Smooth muscle cell of the brain vasculature (primary cell): Measurements from ENCODE around the gene DGKH.

ENCODE experiments used
- DNase-seq: peaks from one replicate; pipeline ENCODE4 v3.0.0-alpha.2; 2012; ENCODE audit warnings: low read depth, low spot score

Gene DGKH

DNA sequence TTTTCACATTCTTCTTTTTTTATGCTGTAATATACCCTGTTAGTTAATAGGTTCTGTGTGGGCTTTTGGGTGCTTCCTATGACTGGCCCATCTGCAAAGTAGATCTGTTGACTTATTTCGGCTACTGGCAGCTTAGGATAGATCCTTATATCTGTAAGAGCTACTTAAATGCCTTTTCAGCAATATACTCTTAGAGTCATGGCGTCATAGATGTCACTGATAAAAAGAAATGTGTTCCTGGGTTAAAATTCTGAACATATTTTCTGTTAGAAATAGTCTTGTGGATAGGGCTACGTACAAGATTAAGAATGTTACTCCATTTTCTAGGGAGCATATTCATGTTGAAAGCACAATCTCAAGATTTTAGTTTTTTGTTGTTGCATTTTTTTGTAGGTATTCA, 228.2 kb downstream of the DGKH start:
- DNase-seq: no peak

DNA sequence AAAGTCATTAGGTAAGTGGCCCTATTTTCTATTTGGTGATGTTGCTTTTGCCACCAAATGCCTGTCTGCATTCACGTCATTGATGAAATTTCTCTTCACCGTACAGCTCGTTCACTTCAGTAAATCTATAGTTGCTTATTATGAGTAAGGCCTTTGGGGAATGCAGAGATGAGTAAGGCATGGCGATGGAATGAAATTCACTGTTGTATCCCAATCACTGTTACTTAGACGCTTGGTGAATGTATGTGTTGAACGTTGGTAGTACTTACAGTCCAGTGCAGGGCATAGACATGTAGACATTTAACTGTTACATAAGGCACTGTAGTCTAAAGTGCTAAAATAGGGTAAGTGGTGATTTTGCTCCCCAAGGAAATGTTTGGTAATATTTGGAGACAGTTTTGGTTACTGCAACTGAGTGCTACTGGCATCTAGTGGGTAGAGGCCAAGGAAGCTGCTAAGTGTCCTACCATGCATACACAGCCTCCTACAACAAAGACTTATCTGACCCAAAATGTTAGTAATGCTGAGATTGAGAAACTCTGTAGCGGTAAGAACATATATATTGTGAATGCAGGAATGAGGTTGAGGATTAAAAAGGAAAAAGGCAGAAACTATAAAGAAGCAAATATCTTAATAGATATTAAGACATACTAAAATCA, 229.3 kb downstream of the DGKH start:
- DNase-seq: no peak

DNA sequence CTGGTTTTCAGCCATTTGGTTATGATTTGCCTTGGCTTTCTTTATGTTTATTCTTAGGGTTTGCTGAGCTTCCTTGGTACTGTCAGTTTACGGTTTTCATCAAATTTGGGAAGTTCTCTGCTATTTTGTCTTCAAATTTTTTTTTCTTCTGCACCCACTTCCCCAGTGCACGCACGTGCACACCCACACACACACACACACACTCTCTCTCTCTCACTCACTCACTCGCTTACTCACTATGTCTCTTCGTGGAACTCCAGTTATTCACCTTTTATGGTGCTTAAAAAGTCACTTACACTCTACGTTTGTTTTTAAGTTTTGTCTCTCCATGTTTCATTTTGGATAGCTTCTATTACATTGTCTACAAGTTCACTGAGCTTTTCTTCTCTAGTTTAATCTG, 230.6 kb downstream of the DGKH start:
- DNase-seq: no peak

DNA sequence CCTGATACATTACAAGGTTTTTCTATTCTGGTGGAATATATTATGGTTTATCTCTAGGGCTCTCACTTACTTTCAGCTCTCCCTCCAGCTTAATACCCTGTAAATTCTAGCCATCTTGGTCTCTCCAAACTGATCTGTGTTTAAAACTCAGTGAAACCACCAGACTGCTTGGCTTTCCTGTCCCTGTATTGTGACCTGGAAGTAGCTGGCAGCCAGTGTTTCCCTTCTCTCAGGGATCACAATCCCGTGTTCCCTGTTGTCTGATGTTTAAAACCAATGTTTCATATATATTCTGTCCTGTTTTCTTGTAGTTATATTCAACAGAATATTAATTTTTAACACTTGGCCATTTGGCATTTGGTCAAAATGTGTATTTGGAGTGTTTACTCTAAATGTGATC, 231.5 kb downstream of the DGKH start:
- no peak for DNase-seq

DNA sequence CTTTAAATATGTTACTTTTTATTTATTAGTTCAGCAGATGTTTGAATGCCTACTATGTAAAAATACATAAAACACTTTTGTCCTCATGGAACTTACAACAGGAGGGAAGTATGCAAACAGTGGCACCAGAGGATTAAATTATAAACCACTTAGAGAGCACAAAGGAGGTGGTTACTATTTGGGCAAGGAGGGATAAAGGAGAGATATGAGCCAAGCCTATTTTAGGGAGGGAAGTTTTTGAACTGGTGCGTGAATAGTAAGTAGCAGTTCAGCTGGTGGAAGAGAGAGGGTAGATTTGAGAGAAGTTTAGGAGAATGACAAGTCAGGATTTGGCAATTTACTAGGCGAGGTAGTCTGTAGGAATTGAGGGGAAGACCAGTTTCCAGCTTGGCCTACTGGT, 232.1 kb downstream of the DGKH start:
- no peak for DNase-seq

DNA sequence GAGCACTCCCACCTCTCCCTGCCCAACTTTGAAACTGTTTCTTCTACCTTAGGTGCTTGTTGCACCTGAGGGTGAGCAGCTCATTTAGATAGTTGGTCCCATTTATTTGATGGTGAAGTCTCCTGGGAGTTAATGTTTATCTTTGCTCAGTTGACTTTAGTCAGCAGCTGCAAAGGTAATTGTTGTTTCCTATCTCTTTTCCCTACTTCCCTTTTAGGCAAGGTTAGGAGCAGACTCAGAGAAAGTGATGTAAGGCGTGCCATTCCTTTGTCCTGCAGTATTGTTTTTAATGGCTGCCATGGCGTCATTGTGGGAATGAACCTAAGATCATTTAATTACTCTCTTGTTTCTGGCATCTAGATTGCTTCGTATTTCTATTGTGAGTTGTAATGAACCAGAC, 235.1 kb downstream of the DGKH start:
- no peak for DNase-seq

DNA sequence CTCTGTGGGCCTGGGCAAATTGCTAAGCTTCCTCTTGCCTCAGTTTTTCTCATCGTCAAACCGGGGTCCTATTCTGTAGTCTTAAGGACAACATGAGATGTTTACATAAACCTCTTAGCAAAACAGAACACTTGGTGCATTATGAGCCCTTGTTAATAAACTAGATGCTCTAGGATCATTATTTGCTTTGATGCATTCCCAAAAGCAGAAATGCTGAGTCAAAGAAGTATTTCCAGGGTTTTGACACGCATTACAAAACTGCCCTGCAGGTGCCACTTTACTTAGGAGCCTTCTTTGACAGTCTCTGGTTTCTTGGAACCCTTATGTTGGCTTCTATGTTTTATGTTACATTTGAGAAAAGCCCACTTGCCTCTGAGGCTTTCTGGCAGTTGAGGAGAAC, 235.6 kb downstream of the DGKH start:
- no peak for DNase-seq
